HG02840 (cell line): ENCODE data around the gene UBR1.
"Not testable (repeated sequence)": the region's sequence is repeated elsewhere in the genome, so short reads cannot be mapped to it uniquely, and the experiment has no call there.

ENCODE experiments used
- ATAC-seq: cut with Tn5 transposase; IDR thresholded peaks from one replicate; pipeline ENCODE4 v1.9.1; 2021; ENCODE audit warnings: mild to moderate bottlenecking, moderate library complexity, moderate number of reproducible peaks; ENCODE audit not compliant: unreplicated experiment, low FRiP score

The UBR1 gene

DNA sequence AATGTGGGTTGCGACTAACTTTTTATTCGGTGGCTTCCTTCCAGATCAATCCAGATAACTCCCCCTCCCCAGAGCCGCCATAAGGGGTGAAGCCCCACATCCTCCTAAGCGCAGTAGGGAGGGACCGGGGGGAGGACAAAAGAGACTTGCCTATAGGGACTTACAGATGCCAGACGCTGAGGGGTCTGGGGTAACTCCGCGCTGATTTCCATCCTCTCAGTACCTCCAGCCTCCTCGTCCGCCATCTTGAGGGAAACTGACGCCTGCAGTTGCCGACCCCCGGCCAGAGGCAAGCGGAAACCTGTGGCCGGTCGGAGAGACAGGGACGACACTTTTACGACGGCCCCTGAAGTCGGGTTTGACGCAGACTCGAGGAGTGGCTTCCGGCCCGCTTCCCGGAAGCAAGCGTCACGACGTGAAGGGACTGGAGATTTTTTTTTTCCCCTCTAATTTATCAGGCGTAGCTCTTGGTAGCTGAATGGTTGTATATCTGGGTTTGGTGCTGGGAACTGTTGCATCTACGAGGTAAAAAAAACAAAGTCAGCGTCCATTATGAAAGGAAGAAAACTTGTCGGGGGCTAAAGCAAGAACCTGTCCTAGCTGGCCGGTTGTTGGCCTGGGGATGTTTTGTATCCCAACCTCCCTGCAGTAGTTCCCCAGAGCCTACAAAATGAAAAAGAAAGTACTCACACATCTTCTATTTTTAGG lies at the start of gene UBR1:
Gene UBR1, minus strand, starts transcription at position 261 of the 708 bp plus-strand sequence. Its CDS starts 16 bp downstream, at position 245.
- ATAC-seq: peak; percentile 87

GRCh38 chr15:43153269-43153668 lies 47.4 kb upstream of the UBR1 start:
- ATAC-seq: no peak

DNA sequence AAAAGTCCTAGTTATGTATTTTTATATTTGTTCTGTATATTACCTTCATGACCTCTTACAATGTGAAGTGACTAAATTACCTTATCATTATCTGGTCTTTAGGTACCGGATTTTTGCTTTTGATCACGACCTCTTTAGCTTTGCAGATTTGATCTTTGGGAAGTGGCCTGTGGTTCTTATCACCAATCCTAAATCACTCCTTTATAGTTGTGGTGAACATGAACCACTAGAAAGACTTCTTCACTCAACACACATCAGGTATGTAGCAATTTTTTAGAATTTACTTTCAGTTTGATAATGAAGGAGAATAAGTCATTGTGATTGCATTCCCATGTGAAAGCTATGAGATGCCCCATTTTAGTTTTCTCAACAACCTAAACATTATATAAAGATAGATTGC lies 45.9 kb upstream of the UBR1 start:
- no peak for ATAC-seq

DNA sequence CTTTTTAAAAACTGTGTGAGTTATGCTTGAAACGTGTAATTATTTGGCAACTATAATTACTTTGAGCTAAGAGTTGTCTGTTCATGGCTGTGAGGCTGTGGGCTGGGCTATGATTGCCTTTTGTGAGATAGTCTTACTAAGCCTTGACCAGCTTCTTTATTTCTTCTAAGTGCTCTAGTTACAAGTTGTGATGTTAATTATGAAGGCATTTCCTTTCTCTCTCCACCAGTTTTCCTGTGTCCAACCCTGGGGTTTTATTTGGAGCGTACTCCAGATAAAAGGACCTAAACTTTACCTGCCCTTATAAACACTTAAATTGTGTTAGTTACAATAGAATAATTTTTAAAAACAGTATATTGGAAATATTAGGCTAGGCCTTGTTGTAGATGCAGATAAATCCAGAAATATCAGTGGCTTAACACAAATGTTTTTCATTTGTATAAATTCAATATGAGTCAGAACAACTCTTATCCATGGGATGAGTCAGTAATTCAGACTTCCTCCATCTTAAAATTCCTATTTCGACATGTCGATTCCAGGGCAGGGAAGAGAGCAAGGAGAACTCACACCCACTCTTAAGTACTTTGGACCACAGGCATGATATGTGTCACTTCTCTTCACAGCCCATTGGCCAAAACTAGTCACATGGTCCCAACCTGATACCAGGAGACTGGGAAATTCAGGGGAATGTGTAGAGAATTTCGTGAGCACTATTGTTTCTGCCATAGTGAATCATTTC lies 44.5 kb upstream of the UBR1 start:
- no peak for ATAC-seq

DNA sequence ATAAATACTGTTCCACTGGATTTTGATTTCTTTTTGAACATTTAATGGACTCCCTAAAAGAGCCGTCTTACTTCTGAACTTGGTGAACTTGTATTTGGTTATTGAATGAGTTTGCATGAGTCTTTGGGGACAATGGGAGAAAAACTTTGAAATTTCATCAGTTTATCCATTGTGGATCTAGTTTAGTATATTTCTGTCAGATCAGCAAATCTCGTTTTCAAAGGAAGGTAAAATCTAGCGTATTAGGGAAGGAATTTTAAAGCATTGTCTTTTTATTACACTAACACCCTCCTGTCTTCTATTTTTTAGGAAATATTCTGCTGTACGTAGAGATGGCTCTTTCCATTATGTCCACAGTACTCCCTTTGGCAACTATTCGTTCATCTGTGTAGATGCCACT lies 40.3 kb upstream of the UBR1 start:
- ATAC-seq: no peak

GRCh38 chr15:43144512-43144911 lies 38.7 kb upstream of the UBR1 start:
- no peak for ATAC-seq

DNA sequence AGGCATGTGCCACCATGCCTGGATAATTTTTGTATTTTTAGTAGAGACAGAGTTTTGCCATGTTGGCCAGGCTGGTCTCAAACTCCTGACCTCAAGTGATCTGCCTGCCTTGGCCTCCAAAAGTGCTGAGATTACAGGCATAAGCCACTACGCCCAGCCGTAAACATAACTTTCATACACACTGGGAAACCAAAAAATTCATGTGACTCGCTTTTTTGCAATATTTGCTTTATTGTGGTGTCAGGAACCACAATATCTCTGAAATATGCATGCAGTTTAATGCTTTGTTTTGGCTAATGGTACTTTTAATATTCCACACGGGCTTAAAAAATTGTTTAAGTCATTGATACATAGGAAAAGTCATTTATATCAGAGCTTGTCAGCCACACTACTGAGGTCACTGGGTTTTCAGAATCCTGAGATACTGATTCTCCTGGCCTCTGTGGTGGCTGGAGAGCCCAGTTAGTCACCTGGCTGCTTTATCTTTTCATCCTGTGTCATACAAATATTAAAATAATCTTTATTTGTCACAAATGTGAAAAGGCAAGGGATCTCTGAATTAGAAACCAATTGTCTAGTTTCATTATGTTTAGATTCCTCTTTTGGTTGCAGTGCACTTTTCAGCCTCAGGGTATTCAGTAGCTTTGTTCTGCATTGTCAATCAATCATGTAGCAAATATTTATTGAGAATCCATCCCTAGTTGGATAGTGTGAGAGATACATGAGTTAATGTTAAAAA lies 37.5 kb upstream of the UBR1 start:
- no peak for ATAC-seq

DNA sequence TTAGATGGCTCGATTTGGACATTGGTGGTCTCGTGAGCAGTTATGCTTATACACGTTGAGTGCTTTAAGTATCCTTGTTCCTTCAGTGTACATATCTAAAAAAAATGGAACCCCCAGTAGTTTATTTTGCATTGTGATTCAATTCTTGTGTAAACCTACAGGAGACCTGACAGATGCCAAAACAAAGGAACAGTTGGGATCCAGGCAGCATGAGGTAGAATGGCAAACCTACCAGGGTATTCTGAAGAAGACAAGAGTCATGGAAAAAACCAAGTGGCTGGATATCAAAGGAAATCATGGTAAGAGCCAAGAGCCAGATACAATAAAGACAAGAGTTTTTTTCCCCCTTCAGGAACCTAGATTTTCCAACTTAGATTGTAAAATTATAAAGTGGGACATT lies 29.5 kb upstream of the UBR1 start:
- ATAC-seq: no peak

DNA sequence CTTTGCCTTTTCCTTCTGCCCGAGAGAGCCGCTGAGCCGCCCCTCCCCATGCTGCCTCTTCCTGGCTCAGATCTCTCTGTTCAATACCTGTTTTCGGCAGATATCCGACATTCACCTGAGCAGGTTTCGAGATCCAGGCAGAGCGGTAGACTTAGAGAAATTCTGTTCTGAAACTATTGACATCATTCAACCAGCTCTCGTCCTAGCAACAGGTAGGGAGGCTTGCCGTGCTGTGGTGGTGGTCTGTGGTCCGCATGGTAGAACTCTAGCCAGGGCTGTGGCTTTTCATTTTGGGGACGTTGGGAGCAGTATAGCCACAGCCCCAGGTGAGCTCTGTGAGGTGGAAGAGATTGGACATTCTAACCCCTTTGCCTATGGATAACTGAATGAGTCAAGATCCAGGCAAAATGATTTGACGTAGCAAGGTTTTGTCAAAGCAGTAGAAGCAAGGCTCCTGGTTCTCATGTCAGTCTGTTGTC lies 28.4 kb upstream of the UBR1 start:
- ATAC-seq: no peak

DNA sequence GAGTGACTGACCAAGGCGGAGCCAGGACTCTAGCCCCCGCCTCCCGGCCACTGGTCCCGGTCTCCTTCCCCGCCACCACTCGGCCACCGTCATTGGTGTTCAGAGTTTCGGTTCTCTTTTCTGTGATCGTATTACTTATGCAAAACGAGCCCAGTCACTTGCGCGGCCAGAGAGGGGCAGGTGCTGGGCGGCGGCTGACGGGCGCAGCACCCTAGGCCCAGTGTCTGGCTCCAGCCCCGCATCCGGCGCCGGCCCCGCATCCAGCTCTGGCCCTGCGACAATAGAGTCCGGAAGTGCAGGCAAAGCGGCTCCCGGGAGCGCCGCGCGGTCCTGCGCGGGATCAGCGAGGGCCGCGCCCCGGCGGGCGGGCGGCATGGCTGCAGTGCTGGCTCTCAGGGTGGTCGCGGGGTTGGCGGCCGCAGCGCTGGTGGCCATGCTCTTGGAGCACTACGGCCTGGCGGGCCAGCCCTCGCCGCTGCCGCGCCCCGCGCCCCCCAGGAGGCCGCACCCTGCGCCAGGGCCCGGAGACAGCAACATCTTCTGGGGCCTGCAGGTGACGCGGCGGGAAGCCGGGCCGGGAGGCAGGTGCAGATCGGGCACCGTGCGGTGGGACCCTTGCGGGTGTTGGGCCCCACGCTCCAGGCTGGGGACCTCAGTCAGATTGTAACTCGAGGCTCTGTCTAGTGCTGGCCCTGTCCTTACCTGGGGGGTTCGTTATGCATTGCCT lies 27.8 kb upstream of the UBR1 start, which contains the start of gene TMEM62:
Gene TMEM62, plus strand, starts transcription at position 157 of the 727 bp plus-strand sequence. Its CDS starts 217 bp downstream, at position 374.
- peak; percentile 91 for ATAC-seq

GRCh38 chr15:43132830-43133429 lies 27.1 kb upstream of the UBR1 start:
- ATAC-seq: no peak

GRCh38 chr15:43128980-43129335 lies 23.1 kb upstream of the UBR1 start:
- no peak for ATAC-seq

GRCh38 chr15:43128174-43128979 lies 22.5 kb upstream of the UBR1 start:
- ATAC-seq: not testable (repeated sequence)

DNA sequence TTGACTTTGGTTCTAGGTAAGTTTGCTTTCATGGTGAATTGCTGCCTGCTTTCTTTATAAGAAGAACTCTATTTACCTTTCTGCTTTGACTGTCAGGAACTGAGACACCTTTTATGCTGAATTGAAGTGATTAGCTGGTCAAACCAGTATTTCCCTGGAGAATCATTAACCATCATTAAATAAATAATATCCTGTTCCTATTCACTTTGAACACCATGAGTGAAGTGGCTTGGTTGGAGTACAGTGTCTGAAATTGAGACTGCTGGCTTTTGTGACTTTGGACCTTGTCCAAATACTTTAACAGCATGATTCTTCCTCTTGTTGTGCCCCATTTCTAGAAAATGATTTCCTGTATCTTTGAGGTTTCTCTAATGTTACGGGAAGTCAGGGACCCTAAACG lies 21.9 kb upstream of the UBR1 start:
- no peak for ATAC-seq

DNA sequence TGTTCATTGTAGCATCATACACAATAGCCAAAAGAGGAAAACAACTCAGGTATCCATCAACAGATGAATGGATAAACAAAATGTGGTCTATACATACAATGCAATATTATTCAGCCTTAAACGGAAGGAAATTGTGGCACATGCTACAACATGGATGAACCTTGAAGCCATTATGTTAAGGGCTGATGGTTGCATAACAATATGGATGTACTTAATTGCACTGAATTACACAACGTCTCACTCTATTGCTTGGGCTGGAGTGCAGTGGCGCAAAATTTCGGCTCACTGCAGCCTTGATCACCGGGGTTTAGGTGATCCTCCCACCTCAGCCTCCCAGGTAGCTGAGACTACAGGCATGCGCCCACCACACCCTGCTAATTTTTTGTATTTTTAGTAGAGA lies 20.5 kb upstream of the UBR1 start:
- no peak for ATAC-seq

DNA sequence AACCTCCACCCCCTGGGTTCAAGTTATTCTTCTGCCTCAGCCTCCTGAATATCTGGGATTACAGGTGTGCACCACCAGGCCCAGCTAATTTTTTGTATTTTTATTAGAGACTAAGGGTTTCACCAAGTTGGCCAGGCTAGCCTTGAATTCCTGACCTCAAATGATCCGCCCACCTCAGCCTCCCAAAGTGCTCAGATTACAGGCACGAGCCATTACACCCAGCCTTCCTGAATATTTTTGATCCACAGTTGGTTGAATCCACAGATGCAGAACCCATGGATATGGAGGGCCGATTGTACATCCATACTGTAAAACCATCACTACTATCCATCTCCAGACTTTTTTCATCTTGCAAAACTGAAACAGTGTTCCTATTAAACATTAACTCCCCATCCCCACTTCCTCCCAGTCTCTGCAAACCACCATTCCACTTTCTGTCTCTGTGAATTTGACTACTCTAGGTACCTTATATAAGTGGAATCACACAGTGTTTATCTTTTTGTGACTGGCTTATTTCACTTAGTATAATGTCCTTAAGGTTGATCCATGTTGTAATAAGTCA lies 19.3 kb upstream of the UBR1 start:
- no peak for ATAC-seq

- ATAC-seq: no peak
Measured at GRCh38 chr15:43121863-43122262, 16.0 kb upstream of the UBR1 start.

DNA sequence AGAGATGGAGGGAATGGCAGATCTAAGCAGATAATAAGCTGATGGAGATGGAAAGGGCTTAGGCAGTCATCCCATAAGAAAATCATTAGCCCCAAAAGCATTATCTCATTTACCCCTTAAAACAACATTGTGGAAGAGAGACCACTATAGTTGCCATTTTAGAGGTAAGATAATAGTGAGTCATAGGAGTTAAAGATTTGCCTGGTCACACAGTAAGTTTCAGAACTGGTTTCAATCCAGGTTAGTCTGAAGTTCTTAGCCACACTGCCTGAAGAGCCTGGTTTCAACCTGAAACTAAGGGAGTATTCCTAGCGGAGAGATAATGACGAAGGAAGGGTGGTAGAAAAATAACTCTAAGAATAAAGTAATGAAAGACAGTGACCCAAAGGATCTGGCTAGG lies 13.0 kb upstream of the UBR1 start:
- no peak for ATAC-seq

GRCh38 chr15:43118286-43118685 lies 12.4 kb upstream of the UBR1 start:
- no peak for ATAC-seq
